ENCODE results near the gene CTSH. TPM values are rescaled to one million over a fixed set of nuclear protein-coding genes. Genes with fewer than 3 reads are reported as not detected.

CTSH gene
- total and polyA plus RNA-seq, 2 of the 13 experiments (the other 11 are each of a cell fraction or from before 2014, with no cell fraction given), result 265 to 653 TPM

GRCh38 chr15:78944669-78945407, at the start of gene CTSH (continued):
- TF ChIP-seq ZMYM4 (CRISPR knock-in tag; IDR thresholded peaks at IDR 0.05) (peak; percentile 76), NCOA1 (CRISPR knock-in tag; IDR thresholded peaks at IDR 0.05) (no peak), REPIN1 (CRISPR knock-in tag; IDR thresholded peaks at IDR 0.05; ENCODE audit: borderline replicate concordance, low read depth) (peak; percentile 93), EZH2 (conservative IDR thresholded peaks at IDR 0.05; ENCODE audit: low read depth, low read length) (no peak), DNMT3B (CRISPR knock-in tag; conservative IDR thresholded peaks at IDR 0.05) (no peak), FOXM1 (CRISPR knock-in tag; IDR thresholded peaks at IDR 0.05) (no peak), ELF1 (CRISPR knock-in tag; IDR thresholded peaks at IDR 0.05) (no peak), FOXK1 (CRISPR knock-in tag; IDR thresholded peaks at IDR 0.05; ENCODE audit: borderline replicate concordance, low read depth) (peak; percentile 47; the same call in 1 of the 2 replicates), RCOR2 (CRISPR knock-in tag; IDR thresholded peaks at IDR 0.05) (no peak), ZNF83 (CRISPR knock-in tag; IDR thresholded peaks at IDR 0.05; ENCODE audit: borderline replicate concordance) (peak; percentile 60), EED (CRISPR knock-in tag; IDR thresholded peaks at IDR 0.05) (no peak), ZNF75D (CRISPR knock-in tag; IDR thresholded peaks at IDR 0.05; ENCODE audit: borderline replicate concordance) (no peak), NFIB (CRISPR knock-in tag; IDR thresholded peaks at IDR 0.05; ENCODE audit: borderline replicate concordance) (no peak), ZNF136 (CRISPR knock-in tag; IDR thresholded peaks at IDR 0.05; ENCODE audit: low read depth) (no peak), ZNF780A (CRISPR knock-in tag; IDR thresholded peaks at IDR 0.05) (peak; percentile 78), PHF8 (CRISPR knock-in tag; IDR thresholded peaks at IDR 0.05) (peak; percentile 93), ZSCAN12 (CRISPR knock-in tag; IDR thresholded peaks at IDR 0.05) (no peak), ZNF607 (CRISPR knock-in tag; IDR thresholded peaks at IDR 0.05; ENCODE audit: borderline replicate concordance) (peak; percentile 88; the same call in 1 of the 2 replicates), ZNF546 (CRISPR knock-in tag; conservative IDR thresholded peaks at IDR 0.05) (peak; percentile 90)
- TF ChIP-seq, protein P1, sequence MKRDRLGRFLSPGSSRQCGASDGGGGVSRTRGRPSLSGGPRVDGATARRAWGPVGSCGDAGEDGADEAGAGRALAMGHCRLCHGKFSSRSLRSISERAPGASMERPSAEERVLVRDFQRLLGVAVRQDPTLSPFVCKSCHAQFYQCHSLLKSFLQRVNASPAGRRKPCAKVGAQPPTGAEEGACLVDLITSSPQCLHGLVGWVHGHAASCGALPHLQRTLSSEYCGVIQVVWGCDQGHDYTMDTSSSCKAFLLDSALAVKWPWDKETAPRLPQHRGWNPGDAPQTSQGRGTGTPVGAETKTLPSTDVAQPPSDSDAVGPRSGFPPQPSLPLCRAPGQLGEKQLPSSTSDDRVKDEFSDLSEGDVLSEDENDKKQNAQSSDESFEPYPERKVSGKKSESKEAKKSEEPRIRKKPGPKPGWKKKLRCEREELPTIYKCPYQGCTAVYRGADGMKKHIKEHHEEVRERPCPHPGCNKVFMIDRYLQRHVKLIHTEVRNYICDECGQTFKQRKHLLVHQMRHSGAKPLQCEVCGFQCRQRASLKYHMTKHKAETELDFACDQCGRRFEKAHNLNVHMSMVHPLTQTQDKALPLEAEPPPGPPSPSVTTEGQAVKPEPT (CRISPR knock-in tag; IDR thresholded peaks at IDR 0.05; ENCODE audit: low read depth), result 0 out of 2 replicates have a peak, but pooled peaks have one; percentile 68
- TF ChIP-seq, protein P2, sequence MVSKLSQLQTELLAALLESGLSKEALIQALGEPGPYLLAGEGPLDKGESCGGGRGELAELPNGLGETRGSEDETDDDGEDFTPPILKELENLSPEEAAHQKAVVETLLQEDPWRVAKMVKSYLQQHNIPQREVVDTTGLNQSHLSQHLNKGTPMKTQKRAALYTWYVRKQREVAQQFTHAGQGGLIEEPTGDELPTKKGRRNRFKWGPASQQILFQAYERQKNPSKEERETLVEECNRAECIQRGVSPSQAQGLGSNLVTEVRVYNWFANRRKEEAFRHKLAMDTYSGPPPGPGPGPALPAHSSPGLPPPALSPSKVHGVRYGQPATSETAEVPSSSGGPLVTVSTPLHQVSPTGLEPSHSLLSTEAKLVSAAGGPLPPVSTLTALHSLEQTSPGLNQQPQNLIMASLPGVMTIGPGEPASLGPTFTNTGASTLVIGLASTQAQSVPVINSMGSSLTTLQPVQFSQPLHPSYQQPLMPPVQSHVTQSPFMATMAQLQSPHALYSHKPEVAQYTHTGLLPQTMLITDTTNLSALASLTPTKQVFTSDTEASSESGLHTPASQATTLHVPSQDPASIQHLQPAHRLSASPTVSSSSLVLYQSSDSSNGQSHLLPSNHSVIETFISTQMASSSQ (IDR thresholded peaks at IDR 0.05; ENCODE audit: low read depth), result no peak
- TF ChIP-seq, protein P2 (CRISPR knock-in tag; IDR thresholded peaks at IDR 0.05; ENCODE audit: borderline replicate concordance), result peak; percentile 55
- TF ChIP-seq, protein P3, sequence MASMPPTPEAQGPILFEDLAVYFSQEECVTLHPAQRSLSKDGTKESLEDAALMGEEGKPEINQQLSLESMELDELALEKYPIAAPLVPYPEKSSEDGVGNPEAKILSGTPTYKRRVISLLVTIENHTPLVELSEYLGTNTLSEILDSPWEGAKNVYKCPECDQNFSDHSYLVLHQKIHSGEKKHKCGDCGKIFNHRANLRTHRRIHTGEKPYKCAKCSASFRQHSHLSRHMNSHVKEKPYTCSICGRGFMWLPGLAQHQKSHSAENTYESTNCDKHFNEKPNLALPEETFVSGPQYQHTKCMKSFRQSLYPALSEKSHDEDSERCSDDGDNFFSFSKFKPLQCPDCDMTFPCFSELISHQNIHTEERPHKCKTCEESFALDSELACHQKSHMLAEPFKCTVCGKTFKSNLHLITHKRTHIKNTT (CRISPR knock-in tag; IDR thresholded peaks at IDR 0.05), result no peak
